ENCODE data around the gene MAP7D2. TPM values are rescaled to one million over a fixed set of nuclear protein-coding genes. Genes with fewer than 3 reads are reported as not detected.

MAP7D2 gene
- total and polyA plus RNA-seq, 2 of the 4 experiments (the other 2 are of a cell fraction) = 0.18 to 0.19 TPM

DNA sequence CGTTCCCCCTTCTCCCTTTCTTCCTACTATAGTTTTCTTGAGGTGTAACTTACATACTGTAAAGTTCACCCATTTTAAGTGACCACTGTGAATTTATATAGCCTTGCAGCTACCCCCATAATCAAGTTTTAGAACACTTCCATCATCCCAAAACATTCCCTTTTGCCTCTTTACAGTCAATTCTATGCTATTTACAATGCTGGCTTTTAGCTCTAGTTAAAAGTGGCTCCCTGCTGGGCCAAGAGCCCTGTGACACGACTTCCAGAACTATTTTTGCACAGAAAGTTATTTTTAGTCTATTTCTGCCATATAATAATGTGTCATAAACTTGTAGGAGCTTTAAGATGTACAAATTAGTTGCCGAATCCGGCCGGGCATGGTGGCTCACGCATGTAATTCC, 26.9 kb downstream of the MAP7D2 start:
- no peak overlapping the region for H3K4me2 ChIP-seq (ENCODE audit: low read depth, low read length)
- no peak overlapping the region for H2AFZ ChIP-seq (replicated peaks; ENCODE audit: low read length, poor library complexity)
- H3K9ac ChIP-seq (ENCODE audit: low read depth, low read length) = no peak overlapping the region
- DNase-seq (no peak), ATAC-seq (ENCODE audit: low read depth) (no peak)
- dilution Hi-C loops (cut with HindIII; ENCODE audit: low sequenced_read_pairs, unreplicated experiment) = no loop called here
- no peaks in the 10 kb centered on the region for H3K9me3 ChIP-seq (ENCODE audit: control insufficient read depth, insufficient read depth, low read length)
- WGBS, 2 experiments (ENCODE audit: extremely low coverage in 2 of 2, insufficient read length in 1 of 2) = 77% methylated on average over 4 of the region's 6 CpGs; no CpG with 5 or more reads in 1 of the 2 experiments
- H2AK5ac ChIP-seq (ENCODE audit: low read depth, low read length) = no peak overlapping the region
- no peak overlapping the region for H4K5ac ChIP-seq (ENCODE audit: low read depth, low read length)
- peaks cover 21% of the 10 kb centered on the region for H3K27me3 ChIP-seq (ENCODE audit: control insufficient read depth, insufficient read depth, low read length)
- no peak overlapping the region for H2BK15ac ChIP-seq (ENCODE audit: low read depth, low read length)
- TF ChIP-seq CTCF (conservative IDR thresholded peaks at IDR 0.05; ENCODE audit: low read depth, low read length) (no peak), ELK1 (IDR thresholded peaks at IDR 0.05; ENCODE audit: borderline replicate concordance, low read depth, low read length) (no peak), RCOR1 (IDR thresholded peaks at IDR 0.05; ENCODE audit: insufficient replicate concordance, low read length) (no peak), USF2 (IDR thresholded peaks at IDR 0.05; ENCODE audit: low read depth, low read length) (no peak), RFX5 (IDR thresholded peaks at IDR 0.05; ENCODE audit: low read depth, low read length) (no peak), SMC3 (IDR thresholded peaks at IDR 0.05; ENCODE audit: low read depth, low read length) (no peak), FOS (IDR thresholded peaks at IDR 0.05; ENCODE audit: low read depth, low read length) (no peak), MXI1 (IDR thresholded peaks at IDR 0.05; ENCODE audit: borderline replicate concordance, low read depth, low read length) (no peak), MAZ (IDR thresholded peaks at IDR 0.05; ENCODE audit: borderline replicate concordance, low read depth, low read length) (no peak), CHD1 (IDR thresholded peaks at IDR 0.05; ENCODE audit: low read depth, low read length) (no peak)
- no TSS peak for BruUV-seq (replicated peaks)
- no peak overlapping the region for H3K14ac ChIP-seq (replicated peaks; ENCODE audit: low read depth, low read length)
- no peak overlapping the region for H3K27ac ChIP-seq (ENCODE audit: insufficient read depth, low read length)
- in situ Hi-C loops (cut with MboI; ENCODE audit: low sequenced_read_pairs) = no loop called here
- no peak overlapping the region for H4K8ac ChIP-seq (ENCODE audit: low read depth in 2 of 2, low read length in 2 of 2)
- ChIA-PET POLR2A (ENCODE audit: unreplicated experiment) (no interaction called here), CTCF (interaction anchor here (0.6 kb wide), 1 partner anchor 28 kb away, joined by 9 read pairs; no protein-coding TSS in a partner anchor)
- H3K4me3 ChIP-seq (ENCODE audit: insufficient read depth, low read depth, low read length) = no peak overlapping the region
- no peaks in the 10 kb centered on the region for H3K36me3 ChIP-seq (ENCODE audit: control insufficient read depth, insufficient read depth, low read length)
- H2BK5ac ChIP-seq (ENCODE audit: low read depth, low read length, poor library complexity, severe bottlenecking) = no peak overlapping the region
- no peak overlapping the region for H3K4ac ChIP-seq (ENCODE audit: low read depth, low read length)
- no peak overlapping the region for H2BK20ac ChIP-seq (ENCODE audit: low read depth, low read length)
- no peak overlapping the region for H2BK120ac ChIP-seq (ENCODE audit: low read depth, low read length)
- H2AK9ac ChIP-seq (replicated peaks; ENCODE audit: low read depth, low read length, poor library complexity) = no peak overlapping the region
- intact Hi-C loops (cut with micrococcal nuclease) = no loop called here
- no peaks in the 10 kb centered on the region for H3K4me1 ChIP-seq (ENCODE audit: control insufficient read depth, insufficient read depth, low read length)
- no peaks in the 10 kb centered on the region for H3K9me1 ChIP-seq (ENCODE audit: insufficient read depth, low read length)
- no peak overlapping the region for H4K91ac ChIP-seq (ENCODE audit: insufficient read depth, low read depth, low read length)
- H4K20me1 ChIP-seq (ENCODE audit: insufficient read depth, low read length) = no peaks in the 10 kb centered on the region
- H3K79me1 ChIP-seq (ENCODE audit: low read depth in 1 of 2, low read length in 2 of 2) = no peaks in the 10 kb centered on the region
- H3K23ac ChIP-seq (ENCODE audit: low read depth, low read length) = no peak overlapping the region
- H3K56ac ChIP-seq (ENCODE audit: extremely low read depth, insufficient read depth, low read length) = no peak overlapping the region
- no peak overlapping the region for H3K18ac ChIP-seq (ENCODE audit: low read depth, low read length)

Data from IMR-90 (cell line).